ENCODE measurements around the gene PTPN2.

GRCh38 chr18:12818243-12818642 lies 65.8 kb downstream of the PTPN2 start:
- no peak for TF ChIP-seq CTCF (IDR thresholded peaks at IDR 0.05)
- TF ChIP-seq EZH2 (IDR thresholded peaks at IDR 0.05; ENCODE audit: borderline replicate concordance, insufficient read depth, low read depth, low read length, poor library complexity, severe bottlenecking), result no peak

Measured in B cell (primary cell).